Esophagus muscularis mucosa (tissue), 4 donors: ENCODE measurements around the gene CYFIP2. TPM values are rescaled to one million over a fixed set of nuclear protein-coding genes. Genes with fewer than 3 reads are reported as not detected.
"Not testable (repeated sequence)": the region's sequence is repeated elsewhere in the genome, so short reads cannot be mapped to it uniquely, and the experiment has no call there.

ENCODE experiments used
- DNase-seq: peaks from one replicate; pipeline ENCODE4 v3.0.0-alpha.2; 2017; ENCODE audit errors: extremely low spot score
- H3K27ac ChIP-seq, 4 donors: fragments of 200-600 bp; sonication (generic); replicated peaks in 1 of 4; 1 replicate in 3 of 4; 2 replicates in 1 of 4; pipeline ENCODE4 v1.5.1; 2016 to 2019; ENCODE audit warnings: mild to moderate bottlenecking in 1 of 4
- H3K27me3 ChIP-seq, 4 donors: fragments of 200-600 bp; sonication (generic); one replicate each; pipeline versions ENCODE4 v1.5.1 to v1.6.0; 2016 to 2019
- H3K36me3 ChIP-seq, 4 donors: fragments of 200-600 bp; sonication (generic); one replicate each; pipeline ENCODE4 v1.5.1; 2016 to 2019
- H3K4me1 ChIP-seq, 4 donors: fragments of 200-600 bp; sonication (generic); one replicate each; pipeline ENCODE4 v1.5.1; 2016 to 2019
- H3K4me3 ChIP-seq, 4 donors: fragments of 200-600 bp; sonication (generic); 1 replicate in 2 of 4; 2 replicates in 2 of 4; pipeline ENCODE4 v1.5.1; 2016 to 2019; ENCODE audit warnings: mild to moderate bottlenecking in 4 of 4, moderate library complexity in 1 of 4
- H3K9me3 ChIP-seq, 4 donors: fragments of 200-600 bp; sonication (generic); 1 replicate in 3 of 4; 2 replicates in 1 of 4; pipeline ENCODE4 v1.5.1; 2016 to 2019
- EP300 ChIP-seq: sonication (generic); formaldehyde crosslinking; IDR thresholded peaks from one replicate; pipeline ENCODE4 v1.6.1; 2017; ENCODE audit warnings: antibody characterized with exemption
- POLR2A ChIP-seq: fragments of 450-650 bp; IDR thresholded peaks from one replicate; pipeline ENCODE4 v1.6.1; 2017; ENCODE audit warnings: antibody characterized with exemption, moderate library complexity, mild to moderate bottlenecking, low read depth
- POLR2AphosphoS5 ChIP-seq, 2 donors: sonication (generic); formaldehyde crosslinking; IDR thresholded peaks; one replicate each; pipeline ENCODE4 v1.6.1; 2017; ENCODE audit warnings: antibody characterized with exemption in 2 of 2
- WGBS: methylation state at CpG from one replicate; pipeline ENCODE4 v1.1.5; 2018; 5-methylcytosine and 5-hydroxymethylcytosine counted together
- intact Hi-C: fragments of 100-400 bp; cut with DNase I; formaldehyde crosslinking; loops from one replicate; pipeline ENCODE4 v1.15.1; 2023
- total RNA-seq, 4 donors: library from RNA; depleted of rRNA; stranded (reverse); fragments of >200 nt; gene quantifications; one replicate each; pipeline versions ENCODE4 v1.1.0 to v1.2.1, GENCODE V29; 2016
- TF ChIP-seq, protein P1 (sequence below), 3 experiments: fragments of 200-600 bp in 2 of 3; fragments of 450-650 bp in 1 of 3; sonication (generic) in 2 of 3; IDR thresholded peaks; one replicate each; pipeline ENCODE4 v1.5.1; 2017 to 2019; ENCODE audit warnings: antibody characterized with exemption in 3 of 3, mild to moderate bottlenecking in 2 of 3, moderate library complexity in 1 of 3

CYFIP2 gene
- total RNA-seq, 4 donors from 2014 or later, result 12.6 to 24.9 (median 14.6) TPM

GRCh38 chr5:157390551-157391297 lies 124.8 kb downstream of the CYFIP2 start:
- no peaks in the 10 kb centered on the region for H3K9me3 ChIP-seq
- peaks cover 11 to 43% (median 39%) of the 10 kb centered on the region in 4 donors for H3K4me1 ChIP-seq

GRCh38 chr5:157398305-157398704 lies 132.4 kb downstream of the CYFIP2 start:
- no peak for DNase-seq
- TF ChIP-seq POLR2A (no peak), EP300 (no peak)
- no peak overlapping the region for H3K4me3 ChIP-seq
- intact Hi-C loops, result no loop called here
- H3K27me3 ChIP-seq, result no peaks in the 10 kb centered on the region
- H3K27ac ChIP-seq, result no peak overlapping the region
- no peaks in the 10 kb centered on the region for H3K9me3 ChIP-seq
- H3K4me1 ChIP-seq, result no peaks in the 10 kb centered on the region
- no peaks in the 10 kb centered on the region for H3K36me3 ChIP-seq

More at GRCh38 chr5:157390551-157391297, 124.8 kb downstream of the CYFIP2 start:
- peak; percentile 91 for DNase-seq
- H3K27me3 ChIP-seq, result no peaks in the 10 kb centered on the region
- TF ChIP-seq EP300 (no peak), POLR2AphosphoS5 (IDR thresholded peaks at IDR 0.05) (no peak), POLR2A (no peak)
- TF ChIP-seq, protein P1, sequence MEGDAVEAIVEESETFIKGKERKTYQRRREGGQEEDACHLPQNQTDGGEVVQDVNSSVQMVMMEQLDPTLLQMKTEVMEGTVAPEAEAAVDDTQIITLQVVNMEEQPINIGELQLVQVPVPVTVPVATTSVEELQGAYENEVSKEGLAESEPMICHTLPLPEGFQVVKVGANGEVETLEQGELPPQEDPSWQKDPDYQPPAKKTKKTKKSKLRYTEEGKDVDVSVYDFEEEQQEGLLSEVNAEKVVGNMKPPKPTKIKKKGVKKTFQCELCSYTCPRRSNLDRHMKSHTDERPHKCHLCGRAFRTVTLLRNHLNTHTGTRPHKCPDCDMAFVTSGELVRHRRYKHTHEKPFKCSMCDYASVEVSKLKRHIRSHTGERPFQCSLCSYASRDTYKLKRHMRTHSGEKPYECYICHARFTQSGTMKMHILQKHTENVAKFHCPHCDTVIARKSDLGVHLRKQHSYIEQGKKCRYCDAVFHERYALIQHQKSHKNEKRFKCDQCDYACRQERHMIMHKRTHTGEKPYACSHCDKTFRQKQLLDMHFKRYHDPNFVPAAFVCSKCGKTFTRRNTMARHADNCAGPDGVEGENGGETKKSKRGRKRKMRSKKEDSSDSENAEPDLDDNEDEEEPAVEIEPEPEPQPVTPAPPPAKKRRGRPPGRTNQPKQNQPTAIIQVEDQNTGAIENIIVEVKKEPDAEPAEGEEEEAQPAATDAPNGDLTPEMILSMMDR (IDR thresholded peaks at IDR 0.05), result no peak
- peaks cover 0 to 18% (median 0%) of the 10 kb centered on the region in 4 donors for H3K36me3 ChIP-seq
- no peak overlapping the region for H3K4me3 ChIP-seq
- WGBS, result 83% methylated on average over 11 of the region's 15 CpGs
- peak overlapping the region; percentile 27 to 88 (median 71) for H3K27ac ChIP-seq
- intact Hi-C loops, result no loop called here

GRCh38 chr5:157400741-157401495 lies 135.0 kb downstream of the CYFIP2 start:
- Histone ChIP-seq H3K27ac (no peak overlapping the region), H3K4me3 (no peak overlapping the region)
- TF ChIP-seq POLR2A (no peak), POLR2AphosphoS5 (IDR thresholded peaks at IDR 0.05) (no peak), EP300 (no peak)

DNA sequence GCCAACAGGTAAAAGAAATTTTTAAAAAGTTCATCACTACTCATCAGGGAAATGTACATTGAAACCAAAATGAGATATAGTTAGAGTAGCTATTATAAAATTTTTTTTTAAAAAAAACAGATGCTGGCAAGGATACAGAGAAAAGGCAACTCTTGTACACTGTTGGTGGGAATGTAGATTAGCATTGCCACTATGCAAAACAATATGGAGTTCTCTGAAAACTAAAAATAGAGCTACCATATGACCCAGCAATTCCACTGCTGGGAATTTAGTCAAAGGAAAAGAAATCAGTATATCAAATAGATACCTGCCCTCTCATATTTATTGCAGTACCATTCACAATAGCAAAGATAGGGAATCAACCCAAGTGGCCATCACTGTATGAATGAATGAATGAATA lies 149.9 kb downstream of the CYFIP2 start:
- Histone ChIP-seq H3K9me3 (peaks cover 0 to 8% (median 3%) of the 10 kb centered on the region in 4 donors), H3K27me3 (no peaks in the 10 kb centered on the region), H3K4me1 (no peaks in the 10 kb centered on the region), H3K27ac (no peak overlapping the region), H3K36me3 (no peaks in the 10 kb centered on the region), H3K4me3 (no peak overlapping the region)
- intact Hi-C loops, result no loop called here
- DNase-seq, result no peak
- TF ChIP-seq EP300 (no peak), POLR2A (no peak), POLR2AphosphoS5 (IDR thresholded peaks at IDR 0.05) (no peak)
- TF ChIP-seq, protein P1 (IDR thresholded peaks at IDR 0.05), result no peak

More at GRCh38 chr5:157400741-157401495, 135.0 kb downstream of the CYFIP2 start:
- Histone ChIP-seq H3K27me3 (no peaks in the 10 kb centered on the region), H3K9me3 (peaks cover 0 to 5% (median 0%) of the 10 kb centered on the region in 4 donors), H3K4me1 (no peaks in the 10 kb centered on the region), H3K36me3 (no peaks in the 10 kb centered on the region)
- no peak for DNase-seq
- intact Hi-C loops, result no loop called here
- 72% methylated on average over 3 of the region's 5 CpGs for WGBS

GRCh38 chr5:157419521-157419920 lies 153.6 kb downstream of the CYFIP2 start:
- intact Hi-C loops, H3K27me3 ChIP-seq, H3K4me1 ChIP-seq, H3K27ac ChIP-seq, H3K9me3 ChIP-seq, H3K4me3 ChIP-seq, H3K36me3 ChIP-seq, DNase-seq: not testable (repeated sequence)
- 97% methylated on average over 13 of the region's 30 CpGs for WGBS

- peaks cover 0 to 11% (median 3%) of the 10 kb centered on the region in 4 donors for H3K4me1 ChIP-seq
- not testable (repeated sequence) for H3K4me3 ChIP-seq, DNase-seq, H3K9me3 ChIP-seq, H3K27me3 ChIP-seq, H3K36me3 ChIP-seq, H3K27ac ChIP-seq
- WGBS, result 98% methylated on average over 5 of the region's 5 CpGs
- intact Hi-C loops, result loop anchor here (2.0 to 5.0 kb wide), 2 partner anchors 98 to 289 kb away; no protein-coding TSS in a partner anchor
Observed at GRCh38 chr5:157429920-157430319, 164.0 kb downstream of the CYFIP2 start.
